ENCODE results near the gene SCRT2.

GRCh38 chr20:666877-667276, 8.7 kb downstream of the SCRT2 start:
- no peak for TF ChIP-seq POLR2AphosphoS5 (IDR thresholded peaks at IDR 0.05; ENCODE audit: low read depth, low read length)
- no peak for TF ChIP-seq EGR1 (IDR thresholded peaks at IDR 0.05; ENCODE audit: low read depth)
- TF ChIP-seq ATF3 (IDR thresholded peaks at IDR 0.05): no peak

Measured in HCT116 (cell line).